Placental pericyte (primary cell): ENCODE results near the gene CNPPD1. TPM values are rescaled to one million over a fixed set of nuclear protein-coding genes. Genes with fewer than 3 reads are reported as not detected.

Experiments
- total RNA-seq: library from RNA; depleted of rRNA; stranded (reverse); fragments of >200 nt; gene quantifications from 2 replicates; pipeline ENCODE4 v1.2.3, GENCODE V29; 2012

CNPPD1 gene
- total RNA-seq: 20.9 and 36.8 TPM in 2 replicates

DNA sequence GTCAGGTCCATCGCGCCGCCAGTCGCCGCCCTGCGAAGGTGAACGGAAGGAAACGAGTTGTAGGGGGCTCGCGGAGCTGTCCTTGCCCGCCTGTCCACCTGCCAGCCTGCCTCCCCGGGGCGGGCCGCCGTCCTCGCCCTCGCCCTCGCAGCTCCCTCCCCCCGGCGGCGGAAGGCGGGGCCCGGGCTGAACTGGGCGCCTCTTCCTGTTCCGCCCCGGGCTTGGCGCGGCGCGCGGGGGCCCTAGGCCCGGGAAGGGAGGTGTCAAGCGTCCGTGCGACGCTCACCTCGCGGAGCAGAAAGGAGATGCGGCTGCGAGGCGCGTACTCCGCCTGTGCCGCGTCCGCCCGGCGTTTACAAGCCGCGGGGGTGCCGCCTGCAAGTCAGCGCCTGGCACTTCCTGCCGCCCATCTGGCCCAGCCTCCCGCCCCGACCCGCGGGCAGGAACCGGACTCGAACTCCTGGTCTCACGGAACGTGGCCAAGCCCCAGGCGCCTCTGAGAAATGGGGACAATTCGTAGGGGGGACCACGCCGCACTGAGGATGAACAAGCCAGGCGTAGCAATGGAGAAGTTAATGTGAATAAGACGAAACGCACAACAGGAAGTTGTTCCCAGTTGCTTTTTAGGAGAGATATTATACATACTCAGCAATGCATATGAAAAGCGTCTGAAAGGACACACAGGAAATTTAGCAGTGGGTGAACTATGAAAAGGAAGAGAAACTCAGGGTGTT is at the start of gene CNPPD1:
TSS of gene CNPPD1 (minus strand) at position 108 of the 734 bp plus-strand sequence. CDS start at position 11, 97 bp downstream.

DNA sequence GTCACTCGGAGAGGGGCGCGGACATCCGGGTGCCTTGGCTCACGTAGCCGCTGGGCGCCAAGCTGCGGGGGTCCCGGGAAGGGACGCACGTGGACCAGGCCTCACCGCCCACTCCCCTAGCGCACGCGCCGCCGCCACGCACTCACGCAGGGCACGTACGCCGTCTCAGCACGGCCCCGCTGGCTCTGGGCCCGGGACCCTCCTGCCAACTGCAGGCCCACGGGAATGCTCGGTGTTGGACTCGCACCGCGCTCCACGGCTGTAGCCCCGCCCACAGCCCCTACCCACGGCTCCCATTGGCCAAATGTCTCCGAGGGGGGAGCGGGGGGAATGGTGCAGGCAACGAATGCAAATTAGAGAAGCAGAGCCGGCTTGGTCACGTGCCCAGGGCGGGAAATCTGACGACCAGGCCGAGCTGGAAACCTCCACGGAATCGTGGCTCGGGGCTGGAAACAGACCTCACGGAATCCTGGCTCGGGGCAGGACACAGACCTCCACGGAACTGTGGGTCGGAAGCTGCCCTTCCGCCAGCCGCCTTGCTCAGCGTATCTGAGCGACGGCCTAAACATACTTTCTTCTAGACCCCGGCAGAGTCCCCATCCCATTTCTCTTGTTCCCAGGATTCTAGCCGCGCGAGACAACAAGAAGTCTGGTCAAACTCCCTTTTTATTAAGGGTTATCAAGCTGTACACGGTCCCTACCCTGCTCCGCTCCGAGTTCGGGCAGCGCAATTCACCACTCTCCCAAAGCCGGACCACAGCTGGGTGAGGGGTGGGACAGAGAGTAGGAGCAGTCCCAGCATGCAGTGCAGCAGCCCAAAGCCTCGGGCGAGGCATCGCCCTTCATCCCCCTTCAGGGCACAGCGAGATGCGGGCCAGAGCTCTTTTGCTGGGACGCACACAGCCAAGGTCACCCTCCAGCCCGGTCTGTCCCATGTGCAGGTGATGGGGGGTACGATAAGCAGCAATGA is 42.3 kb upstream of the CNPPD1 start, which contains the start of gene ABCB6:
TSS of gene ABCB6 (minus strand) at position 227 of the 970 bp plus-strand sequence. CDS start 285 bp downstream, outside the sequence.

GRCh38 chr2:219206328-219207133 is 29.8 kb upstream of the CNPPD1 start, which contains the start of gene ZFAND2B:
Gene ZFAND2B, plus strand, starts transcription at chr2:219206782. Its CDS starts 206 bp downstream, at chr2:219206988.

GRCh38 chr2:219177552-219178376 is 1.0 kb upstream of the CNPPD1 start, which contains the start of gene RETREG2:
Gene RETREG2, plus strand, starts transcription at chr2:219178275. Its CDS starts 78 bp downstream, at chr2:219178353.

GRCh38 chr2:219169930-219170654 is 6.6 kb downstream of the CNPPD1 start, which contains the start of gene SLC23A3:
Gene SLC23A3, minus strand, starts transcription at chr2:219170029. Its CDS starts 45 bp downstream, at chr2:219169984.

DNA sequence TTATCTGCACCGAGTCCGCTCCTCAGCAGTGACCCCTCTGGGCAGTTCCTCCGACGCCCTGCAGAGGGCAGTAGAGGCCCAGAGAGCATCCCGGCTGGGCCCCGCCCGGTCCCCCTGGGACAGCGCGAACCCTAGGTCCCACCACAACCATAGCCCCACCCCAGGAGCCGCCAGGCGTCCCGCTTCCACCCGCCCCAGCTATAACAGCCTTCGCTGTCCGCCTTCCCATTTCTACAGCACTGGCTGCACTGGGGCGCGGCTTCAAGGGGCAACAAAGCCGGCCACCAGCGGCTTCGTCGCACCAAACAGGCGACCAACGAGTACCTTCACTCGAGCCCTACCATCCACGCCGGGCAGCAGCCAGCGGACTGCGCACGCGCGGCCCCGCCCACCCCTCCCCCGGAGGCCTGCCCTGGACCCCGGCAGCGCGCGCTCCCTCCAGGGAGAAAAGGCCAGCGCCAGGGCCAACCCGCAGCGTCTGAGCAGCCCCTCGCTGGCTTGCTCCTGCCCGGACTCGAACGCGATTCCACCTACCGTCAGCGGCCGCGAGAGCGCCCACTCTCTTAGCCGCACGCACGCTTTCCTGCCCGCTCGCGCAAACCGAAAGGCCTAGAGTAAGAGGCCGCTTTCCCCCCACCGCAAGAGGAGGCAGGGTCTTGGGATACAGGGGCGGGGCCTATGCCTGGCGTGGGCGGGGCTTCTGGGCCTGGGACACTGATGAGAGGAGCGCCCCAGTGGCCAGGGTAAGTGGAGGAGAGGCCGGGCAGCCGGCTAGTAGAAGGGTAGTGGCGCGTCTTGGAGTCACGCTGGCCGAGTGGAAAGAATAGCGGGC is 16.3 kb downstream of the CNPPD1 start, which contains the start of gene NHEJ1:
TSS of gene NHEJ1 (minus strand) at position 630 of the 832 bp plus-strand sequence. CDS start 2,453 bp downstream, outside the sequence.

Other genes starting within 250 kb of the CNPPD1 start
- not detected in 2 replicates for gene CDK5R2, start 217.3 kb downstream of the CNPPD1 start, total RNA-seq
- not detected in 2 replicates for gene FEV, start 191.7 kb downstream of the CNPPD1 start, total RNA-seq
- not detected in 2 replicates for gene CRYBA2, start 183.5 kb downstream of the CNPPD1 start, total RNA-seq
- gene CFAP65, start 135.4 kb downstream of the CNPPD1 start, total RNA-seq: not detected in 2 replicates
- under 0.01 TPM in 1 of 2 replicates, not detected in the other for gene IHH, start 116.0 kb downstream of the CNPPD1 start, total RNA-seq
- 18.6 and 18.9 TPM in 2 replicates for gene NHEJ1, start 16.1 kb downstream of the CNPPD1 start, total RNA-seq
- gene SLC23A3, start 6.9 kb downstream of the CNPPD1 start, total RNA-seq: 0.57 and 1.1 TPM in 2 replicates
- gene RETREG2, start 1.4 kb upstream of the CNPPD1 start, total RNA-seq: 74.7 and 81.0 TPM in 2 replicates
- gene ZFAND2B, start 29.9 kb upstream of the CNPPD1 start, total RNA-seq: 20.8 and 32.2 TPM in 2 replicates
- gene ABCB6, start 42.0 kb upstream of the CNPPD1 start, total RNA-seq: 22.3 and 24.8 TPM in 2 replicates
- 56.9 and 74.0 TPM in 2 replicates for gene ATG9A, start 52.7 kb upstream of the CNPPD1 start, total RNA-seq
- gene ANKZF1, start 52.9 kb upstream of the CNPPD1 start, total RNA-seq: 19.2 and 23.9 TPM in 2 replicates
- 15.2 and 23.4 TPM in 2 replicates for gene GLB1L, start 68.5 kb upstream of the CNPPD1 start, total RNA-seq
- 37.4 and 59.1 TPM in 2 replicates for gene STK16, start 68.6 kb upstream of the CNPPD1 start, total RNA-seq
- gene TUBA4B, start 76.3 kb upstream of the CNPPD1 start, total RNA-seq: not detected in 2 replicates
- gene TUBA4A, start 77.0 kb upstream of the CNPPD1 start, total RNA-seq: 7.0 and 31.6 TPM in 2 replicates
- 27.8 and 39.0 TPM in 2 replicates for gene DNAJB2, start 102.4 kb upstream of the CNPPD1 start, total RNA-seq
- 0.88 and 7.9 TPM in 2 replicates for gene PTPRN, start 132.5 kb upstream of the CNPPD1 start, total RNA-seq
- gene RESP18, start 155.8 kb upstream of the CNPPD1 start, total RNA-seq: not detected in 2 replicates
- 64.0 and 76.8 TPM in 2 replicates for gene DNPEP, start 211.0 kb upstream of the CNPPD1 start, total RNA-seq
- gene DES, start 241.5 kb upstream of the CNPPD1 start, total RNA-seq: 0.29 and 7.2 TPM in 2 replicates